H1 (cell line): ENCODE results near the gene GIPC2. TPM values are rescaled to one million over a fixed set of nuclear protein-coding genes. Genes with fewer than 3 reads are reported as not detected.

Source experiments
- CTCF ChIA-PET: fragments of 300-600 bp; sonication (Branson Sonifier 250); formaldehyde crosslinking; loops from one replicate; lab custom pipeline; 2021; ENCODE audit not compliant: partially characterized antibody; lab: Charles Lee
- POLR2A ChIA-PET: fragments of 300-600 bp; sonication (Branson Sonifier 250); formaldehyde crosslinking; loops from one replicate; lab custom pipeline; 2021; ENCODE audit warnings: inconsistent platforms; ENCODE audit not compliant: partially characterized antibody; lab: Charles Lee
- DNase-seq, 2 experiments: peaks; one replicate each; pipeline versions ENCODE4 v3.0.0 to v3.0.0-alpha.2; 2010 to 2022; ENCODE audit warnings: low spot score in 2 of 2, low read depth in 1 of 2, mixed read lengths in 1 of 2
- FAIRE-seq: peaks from 2 replicates; lab custom pipeline; 2011; peaks lifted over from hg19 to GRCh38; lab: Jason Lieb, UNC
- H2AFZ ChIP-seq: 2 replicates; pipeline ENCODE4 v1.8.1; 2012; ENCODE audit warnings: low read length, inconsistent platforms
- H2AK5ac ChIP-seq: 2 replicates; pipeline ENCODE4 v1.6.1; 2013; ENCODE audit warnings: low read depth, low read length
- H2BK120ac ChIP-seq: replicated peaks from 2 replicates; pipeline ENCODE3; 2013; ENCODE audit warnings: low read depth, low read length, inconsistent platforms
- H2BK12ac ChIP-seq: 2 replicates; pipeline ENCODE4 v1.6.1; 2013; ENCODE audit warnings: low read depth, low read length
- H2BK15ac ChIP-seq: 2 replicates; pipeline ENCODE4 v1.6.1; 2013; ENCODE audit warnings: low read length
- H2BK20ac ChIP-seq: 2 replicates; pipeline ENCODE4 v1.6.1; 2013; ENCODE audit warnings: low read length
- H2BK5ac ChIP-seq: 2 replicates; pipeline ENCODE4 v1.6.1; 2013; ENCODE audit warnings: low read depth, low read length
- H3K14ac ChIP-seq: 2 replicates; pipeline ENCODE4 v1.6.1; 2013; ENCODE audit warnings: inconsistent platforms; ENCODE audit not compliant: insufficient read length
- H3K18ac ChIP-seq: 2 replicates; pipeline ENCODE4 v1.6.1; 2013; ENCODE audit warnings: low read length; ENCODE audit errors: extremely low read depth
- H3K23ac ChIP-seq: 2 replicates; pipeline ENCODE4 v1.6.1; 2013; ENCODE audit warnings: inconsistent platforms; ENCODE audit not compliant: insufficient read length
- H3K23me2 ChIP-seq: 2 replicates; pipeline ENCODE4 v1.6.1; 2013; ENCODE audit warnings: low read depth, low read length
- H3K27ac ChIP-seq: 2 replicates; pipeline ENCODE4 v1.6.1; 2011; ENCODE audit warnings: low read depth, low read length, inconsistent platforms
- H3K27me3 ChIP-seq, 4 experiments: replicated peaks in 1 of 4; 1 replicate in 1 of 4; 2 replicates in 3 of 4; pipeline versions ENCODE4 v1.6.1 to v1.8.1; 2011 to 2013; ENCODE audit warnings: low read length in 3 of 4, mild to moderate bottlenecking in 3 of 4, inconsistent platforms in 2 of 4, mixed read lengths in 2 of 4, moderate library complexity in 1 of 4; ENCODE audit not compliant: control insufficient read depth in 3 of 4, insufficient read depth in 3 of 4; ENCODE audit errors: extremely low read depth in 1 of 4
- H3K36me3 ChIP-seq, 4 experiments: 2 replicates each; pipeline versions ENCODE4 v1.6.1 to v1.8.1; 2011 to 2013; ENCODE audit warnings: mild to moderate bottlenecking in 4 of 4, low read length in 3 of 4, moderate library complexity in 2 of 4, control low read depth in 1 of 4, inconsistent platforms in 1 of 4; ENCODE audit not compliant: insufficient read depth in 4 of 4, control insufficient read depth in 2 of 4
- H3K4ac ChIP-seq: replicated peaks from 2 replicates; pipeline ENCODE3; 2013; ENCODE audit warnings: low read length, low read depth, mixed read lengths, inconsistent platforms; ENCODE audit not compliant: insufficient read length
- H3K4me1 ChIP-seq, 4 experiments: replicated peaks in 1 of 4; 1 replicate in 1 of 4; 2 replicates in 3 of 4; pipeline versions ENCODE4 v1.6.1 to v1.8.1; 2011 to 2013; ENCODE audit warnings: low read length in 3 of 4, inconsistent platforms in 2 of 4, mixed read lengths in 1 of 4; ENCODE audit not compliant: insufficient read depth in 4 of 4, control insufficient read depth in 3 of 4
- H3K4me2 ChIP-seq, 2 experiments: 2 replicates each; pipeline versions ENCODE4 v1.6.1 to v1.8.1; 2011 to 2013; ENCODE audit warnings: low read depth in 2 of 2, low read length in 2 of 2, control low read depth in 1 of 2, inconsistent platforms in 1 of 2, mild to moderate bottlenecking in 1 of 2; ENCODE audit not compliant: insufficient read depth in 1 of 2
- H3K4me3 ChIP-seq, 4 experiments: fragments of 200-600, 300-600 bp in 1 of 4; sonication (generic), shearing (Covaris generic), sonication (Bioruptor Twin) in 1 of 4; 2 replicates each; pipeline versions ENCODE4 v1.5.1 to v1.8.1; 2011 to 2016; ENCODE audit warnings: low read length in 4 of 4, low read depth in 3 of 4, control low read depth in 2 of 4, inconsistent platforms in 2 of 4, mild to moderate bottlenecking in 2 of 4, mixed read lengths in 1 of 4, moderate library complexity in 1 of 4; ENCODE audit not compliant: insufficient read depth in 2 of 4; ENCODE audit errors: extremely low read depth in 1 of 4
- H3K56ac ChIP-seq: replicated peaks from 2 replicates; pipeline ENCODE3; 2013; ENCODE audit warnings: low read depth, mild to moderate bottlenecking, mixed read lengths, low read length, inconsistent platforms; ENCODE audit not compliant: insufficient read length
- H3K79me1 ChIP-seq: 2 replicates; pipeline ENCODE4 v1.6.1; 2013; ENCODE audit warnings: low read depth, low read length, control low read depth
- H3K79me2 ChIP-seq, 2 experiments: 2 replicates each; pipeline versions ENCODE4 v1.6.1 to v1.8.1; 2012 to 2013; ENCODE audit warnings: low read length in 2 of 2, mild to moderate bottlenecking in 2 of 2, inconsistent platforms in 1 of 2; ENCODE audit not compliant: insufficient read depth in 2 of 2, control insufficient read depth in 1 of 2
- H3K9ac ChIP-seq, 4 experiments: replicated peaks in 1 of 4; 1 replicate in 1 of 4; 2 replicates in 3 of 4; pipeline versions ENCODE4 v1.6.1 to v1.8.1; 2011 to 2013; ENCODE audit warnings: low read depth in 3 of 4, low read length in 3 of 4, control low read depth in 2 of 4, mild to moderate bottlenecking in 2 of 4, moderate library complexity in 2 of 4, inconsistent platforms in 1 of 4; ENCODE audit errors: extremely low read depth in 1 of 4
- H3K9me3 ChIP-seq, 2 experiments: 2 replicates each; pipeline versions ENCODE4 v1.6.1 to v1.8.1; 2012 to 2013; ENCODE audit warnings: mild to moderate bottlenecking in 2 of 2, moderate library complexity in 2 of 2, control low read depth in 1 of 2, inconsistent platforms in 1 of 2, low read depth in 1 of 2, low read length in 1 of 2, mixed read lengths in 1 of 2; ENCODE audit not compliant: insufficient read depth in 2 of 2
- H4K20me1 ChIP-seq, 2 experiments: replicated peaks in 1 of 2; 2 replicates each; pipeline versions ENCODE3 to v1.8.1; 2011 to 2013; ENCODE audit warnings: inconsistent platforms in 2 of 2, low read length in 2 of 2, mild to moderate bottlenecking in 1 of 2; ENCODE audit not compliant: insufficient read depth in 2 of 2, control insufficient read depth in 1 of 2
- H4K5ac ChIP-seq: 2 replicates; pipeline ENCODE4 v1.6.1; 2013; ENCODE audit warnings: low read length, low read depth, mixed read lengths, inconsistent platforms; ENCODE audit not compliant: insufficient read length
- H4K8ac ChIP-seq: 2 replicates; pipeline ENCODE4 v1.8.0; 2013; ENCODE audit warnings: mild to moderate bottlenecking, moderate library complexity, low read length, inconsistent platforms; ENCODE audit not compliant: insufficient read depth; ENCODE audit errors: extremely low read depth
- H4K91ac ChIP-seq: replicated peaks from 2 replicates; pipeline ENCODE3; 2013; ENCODE audit warnings: low read length, mixed read lengths, inconsistent platforms; ENCODE audit not compliant: insufficient read length
- CBX5 ChIP-seq: fragments of 300-800, 300-1000 bp; sonication (generic); IDR thresholded peaks from 2 replicates; pipeline ENCODE4 v1.7.1; 2016; ENCODE audit warnings: antibody characterized with exemption, low read length, low read depth
- CHD2 ChIP-seq: IDR thresholded peaks from 2 replicates; pipeline ENCODE4 v1.6.1; 2012; ENCODE audit warnings: low read length, improper control_type of control experiment
- HDAC6 ChIP-seq: IDR thresholded peaks from one replicate; pipeline ENCODE4 v1.7.1; 2012; ENCODE audit warnings: low read depth, mild to moderate bottlenecking, inconsistent platforms, low read length, moderate library complexity
- SIRT6 ChIP-seq: IDR thresholded peaks from one replicate; pipeline ENCODE4 v1.7.1; 2012; ENCODE audit warnings: low read length, inconsistent platforms
- SP2 ChIP-seq: IDR thresholded peaks from 2 replicates; pipeline ENCODE4 v1.6.1; 2012; ENCODE audit warnings: mild to moderate bottlenecking, low read length, inconsistent platforms
- SUZ12 ChIP-seq: fragments of 200-600 bp; sonication (generic); IDR thresholded peaks from 2 replicates; pipeline ENCODE4 v1.6.1; 2012; ENCODE audit warnings: mild to moderate bottlenecking, inconsistent platforms, low read length, moderate library complexity, mixed read lengths
- TAF7 ChIP-seq: optimal IDR thresholded peaks from 2 replicates; pipeline ENCODE3; 2011; ENCODE audit warnings: low read depth, mild to moderate bottlenecking, inconsistent platforms, low read length, moderate library complexity, borderline replicate concordance
- TCF12 ChIP-seq: IDR thresholded peaks from 2 replicates; pipeline ENCODE4 v1.6.1; 2011; ENCODE audit warnings: low read depth, mild to moderate bottlenecking, low read length
- TEAD4 ChIP-seq: IDR thresholded peaks from 2 replicates; pipeline ENCODE4 v1.6.1; 2012; ENCODE audit warnings: low read depth, low read length, inconsistent platforms, mixed read lengths
- ZNF274 ChIP-seq: IDR thresholded peaks from 2 replicates; pipeline ENCODE4 v1.7.0; 2012; ENCODE audit warnings: low read length, borderline replicate concordance; ENCODE audit errors: extremely low read depth
- polyA plus RNA-seq, 7 experiments: library from polyadenylated mRNA; depleted of rRNA in 3 of 7; stranded (reverse) in 5 of 7; unstranded in 2 of 7; fragments of >200 nt in 5 of 7; fragments of 200-250 nt in 2 of 7; gene quantifications; 1 replicate in 5 of 7; 2 replicates in 1 of 7; 4 replicates in 1 of 7; pipeline versions ENCODE4 v1.2.1 to v1.2.3, GENCODE V29; 2011 to 2013; ENCODE audit warnings: missing spikeins in 2 of 7, mixed read lengths in 2 of 7
- total RNA-seq: library from RNA; stranded (reverse); fragmentation: NEBNext Ultra II Directional; extraction: Animal tissue kit (Norgen Biotek cat#: 25700); gene quantifications from 2 replicates; pipeline ENCODE4 v1.2.1, GENCODE V29; 2021

The GIPC2 gene
- total and polyA plus RNA-seq, 2 of the 8 experiments (the other 6 are each of a cell fraction or from before 2014, with no cell fraction given) = 0.29 to 0.69 TPM

GRCh38 chr1:78006521-78006920 is 39.2 kb upstream of the GIPC2 start:
- no peak overlapping the region for H4K8ac ChIP-seq
- no peak overlapping the region for H3K27ac ChIP-seq
- CTCF ChIA-PET = interaction anchor here (0.7 to 2.9 kb wide), 3 partner anchors 21 to 121 kb away, joined by 3 to 15 read pairs (median 3); no protein-coding TSS in a partner anchor
- no peak overlapping the region for H3K4me3 ChIP-seq
- H3K79me2 ChIP-seq = peaks cover 0 to 5% of the 10 kb centered on the region in 2 experiments; a peak in 2 of 4 replicates
- peaks cover 0 to 5% (median 3%) of the 10 kb centered on the region in 4 experiments; a peak in 3 of 7 replicates for H3K4me1 ChIP-seq
- no peaks in the 10 kb centered on the region for H3K27me3 ChIP-seq
- no peak overlapping the region for H2AFZ ChIP-seq
- H3K23ac ChIP-seq = no peak overlapping the region
- no peak overlapping the region for H3K4me2 ChIP-seq
- H2AK5ac ChIP-seq = no peak overlapping the region
- H4K20me1 ChIP-seq = no peaks in the 10 kb centered on the region
- no peak overlapping the region for H2BK120ac ChIP-seq
- no peak for TF ChIP-seq CHD2
- no peak for TF ChIP-seq TEAD4
- TF ChIP-seq TCF12 = no peak
- TF ChIP-seq SP2 = no peak
- TF ChIP-seq CBX5 = no peak
- TF ChIP-seq SIRT6 = no peak
- no peak for TF ChIP-seq HDAC6
- TF ChIP-seq ZNF274 = no peak
- no peak for TF ChIP-seq SUZ12
- no peak for TF ChIP-seq TAF7
- TF ChIP-seq, all 59 proteins: peak for 0
- 0 out of 2 replicates have a peak, but pooled peaks cover 2% of the 10 kb centered on the region for H3K23me2 ChIP-seq
- no peak overlapping the region for H4K5ac ChIP-seq
- H2BK15ac ChIP-seq = no peak overlapping the region
- no peak overlapping the region for H2BK12ac ChIP-seq
- no peak overlapping the region for H4K91ac ChIP-seq
- no peak for FAIRE-seq
- no peak overlapping the region for H3K9ac ChIP-seq
- no peak overlapping the region for H3K18ac ChIP-seq
- H3K4ac ChIP-seq = no peak overlapping the region
- no peak overlapping the region for H3K14ac ChIP-seq
- H3K79me1 ChIP-seq = no peaks in the 10 kb centered on the region
- no peak overlapping the region for H2BK20ac ChIP-seq
- H2BK5ac ChIP-seq = no peak overlapping the region
- POLR2A ChIA-PET = interaction anchor here (1.0 to 8.6 kb wide), 4 partner anchors 12 to 28 kb away, joined by 3 to 180 read pairs (median 28); partner anchors contain the start of gene FUBP1
- DNase-seq = no peak
- no peaks in the 10 kb centered on the region for H3K36me3 ChIP-seq
- no peaks in the 10 kb centered on the region for H3K9me3 ChIP-seq
- H3K56ac ChIP-seq = no peak overlapping the region
